ENCODE measurements around the gene SV2B.

Gene SV2B

GRCh38 chr15:91141097-91141496 is 41.0 kb downstream of the SV2B start:
- DNase-seq (ENCODE audit: low spot score) = no peak

GRCh38 chr15:91142106-91142744 is 42.2 kb downstream of the SV2B start:
- DNase-seq (ENCODE audit: low spot score) = no peak

GRCh38 chr15:91142946-91143345 is 42.9 kb downstream of the SV2B start:
- DNase-seq (ENCODE audit: low spot score) = no peak

- no peak for DNase-seq (ENCODE audit: low spot score)
Observed at GRCh38 chr15:91146728-91147127, 46.7 kb downstream of the SV2B start.

GRCh38 chr15:91148243-91148642 is 48.2 kb downstream of the SV2B start:
- DNase-seq (ENCODE audit: low spot score) = no peak

GRCh38 chr15:91150502-91151160 is 50.6 kb downstream of the SV2B start:
- DNase-seq (ENCODE audit: low spot score) = no peak

GRCh38 chr15:91151781-91152563 is 51.9 kb downstream of the SV2B start:
- no peak for DNase-seq (ENCODE audit: low spot score)

GRCh38 chr15:91152896-91153581 is 53.0 kb downstream of the SV2B start:
- DNase-seq (ENCODE audit: low spot score) = no peak

GRCh38 chr15:91153954-91154353 is 53.9 kb downstream of the SV2B start:
- DNase-seq (ENCODE audit: low spot score) = no peak

- DNase-seq (ENCODE audit: low spot score) = no peak
Observed at GRCh38 chr15:91156175-91156726, 56.2 kb downstream of the SV2B start.

GRCh38 chr15:91158415-91159394 is 58.6 kb downstream of the SV2B start:
- no peak for DNase-seq (ENCODE audit: low spot score)

GRCh38 chr15:91165850-91166249 is 65.8 kb downstream of the SV2B start:
- no peak for DNase-seq (ENCODE audit: low spot score)

- DNase-seq (ENCODE audit: low spot score) = no peak
Observed at GRCh38 chr15:91168457-91168856, 68.4 kb downstream of the SV2B start.

- no peak for DNase-seq (ENCODE audit: low spot score)
Observed at GRCh38 chr15:91171334-91171733, 71.3 kb downstream of the SV2B start.

- no peak for DNase-seq (ENCODE audit: low spot score)
Observed at GRCh38 chr15:91182101-91182500, 82.0 kb downstream of the SV2B start.

GRCh38 chr15:91183596-91183995 is 83.5 kb downstream of the SV2B start:
- no peak for DNase-seq (ENCODE audit: low spot score)

- no peak for DNase-seq (ENCODE audit: low spot score)
Observed at GRCh38 chr15:91184441-91184840, 84.4 kb downstream of the SV2B start.

- no peak for DNase-seq (ENCODE audit: low spot score)
Observed at GRCh38 chr15:91186904-91187656, 87.0 kb downstream of the SV2B start.

- no peak for DNase-seq (ENCODE audit: low spot score)
Observed at GRCh38 chr15:91192285-91192684, 92.2 kb downstream of the SV2B start.

- DNase-seq (ENCODE audit: low spot score) = no peak
Observed at GRCh38 chr15:91192690-91193377, 92.8 kb downstream of the SV2B start.
